WTC11 (cell line): Measurements from ENCODE around the gene CACNA1E. TPM values are rescaled to one million over a fixed set of nuclear protein-coding genes. Genes with fewer than 3 reads are reported as not detected.

Source experiments
- ATAC-seq: fragments of 200-7000 bp; cut with Tn5 transposase; 2 replicates; pipeline ENCODE4 v1.10.0; 2021; ENCODE audit warnings: mild to moderate bottlenecking, moderate library complexity
- CTCF ChIA-PET: fragments of 300-600 bp; sonication (Branson Sonifier 250); formaldehyde crosslinking; loops from one replicate; lab custom pipeline; 2021; ENCODE audit warnings: antibody characterized with exemption; lab: Charles Lee
- POLR2A ChIA-PET: fragments of 350-600 bp; sonication (Branson Sonifier 250); formaldehyde crosslinking; loops from one replicate; lab custom pipeline; 2021; ENCODE audit warnings: antibody characterized with exemption; lab: Charles Lee
- DNase-seq: peaks from one replicate; pipeline ENCODE4 v3.0.0; 2021; ENCODE audit warnings: low spot score
- H3K27ac Mint-ChIP-seq: 2 replicates; pipeline ENCODE4 v1.8.0; 2021; ENCODE audit warnings: mixed read lengths
- H3K27me3 Mint-ChIP-seq: 2 replicates; pipeline ENCODE4 v1.8.0; 2021; ENCODE audit warnings: low read depth, mild to moderate bottlenecking, moderate library complexity, mixed read lengths
- H3K36me3 Mint-ChIP-seq: 2 replicates; pipeline ENCODE4 v1.8.0; 2021; ENCODE audit warnings: mixed read lengths
- H3K4me1 Mint-ChIP-seq: 2 replicates; pipeline ENCODE4 v1.8.0; 2022; ENCODE audit warnings: mixed read lengths
- H3K4me3 Mint-ChIP-seq: 2 replicates; pipeline ENCODE4 v1.8.0; 2021; ENCODE audit warnings: mild to moderate bottlenecking, moderate library complexity, mixed read lengths
- H3K9me3 Mint-ChIP-seq: 2 replicates; pipeline ENCODE4 v1.8.0; 2021; ENCODE audit warnings: mixed read lengths
- FOXK1 ChIP-seq: sonication (generic); formaldehyde crosslinking; IDR thresholded peaks from 2 replicates; pipeline ENCODE4 v1.8.0; 2022; ENCODE audit warnings: mild to moderate bottlenecking, moderate library complexity, missing genetic modification reagents
- FOXP1 ChIP-seq: sonication (generic); formaldehyde crosslinking; IDR thresholded peaks from 2 replicates; pipeline ENCODE4 v1.8.0; 2022; ENCODE audit warnings: missing genetic modification reagents, mild to moderate bottlenecking, moderate library complexity, borderline replicate concordance
- GTF2I ChIP-seq: fragments of 250-450 bp; sonication (Bioruptor Pico); conservative IDR thresholded peaks from 2 replicates; pipeline ENCODE4 v1.4.0; 2021; ENCODE audit warnings: mild to moderate bottlenecking
- JAZF1 ChIP-seq: fragments of 250-450 bp; sonication (Bioruptor Pico); IDR thresholded peaks from 2 replicates; pipeline ENCODE4 v1.9.0; 2021; ENCODE audit warnings: moderate library complexity, mild to moderate bottlenecking, inconsistent platforms
- JUN ChIP-seq: sonication (generic); formaldehyde crosslinking; IDR thresholded peaks from 2 replicates; pipeline ENCODE4 v1.8.0; 2023; ENCODE audit warnings: mild to moderate bottlenecking, missing genetic modification reagents
- NFYB ChIP-seq: sonication (generic); formaldehyde crosslinking; conservative IDR thresholded peaks from 2 replicates; pipeline ENCODE4 v1.8.0; 2022; ENCODE audit warnings: low read depth, missing genetic modification reagents
- SMAD4 ChIP-seq: sonication (generic); formaldehyde crosslinking; IDR thresholded peaks from 2 replicates; pipeline ENCODE4 v1.8.0; 2022; ENCODE audit warnings: mild to moderate bottlenecking, missing genetic modification reagents
- TEAD4 ChIP-seq: sonication (generic); formaldehyde crosslinking; IDR thresholded peaks from 2 replicates; pipeline ENCODE4 v1.8.0; 2022; ENCODE audit warnings: mild to moderate bottlenecking, missing genetic modification reagents
- ZNF219 ChIP-seq: sonication (generic); formaldehyde crosslinking; IDR thresholded peaks from 2 replicates; pipeline ENCODE4 v1.8.0; 2023; ENCODE audit warnings: missing genetic modification reagents, mild to moderate bottlenecking, borderline replicate concordance
- ZNF232 ChIP-seq: sonication (generic); formaldehyde crosslinking; IDR thresholded peaks from 2 replicates; pipeline ENCODE4 v1.8.0; 2022; ENCODE audit warnings: mild to moderate bottlenecking, missing genetic modification reagents
- ZNF317 ChIP-seq: sonication (generic); formaldehyde crosslinking; IDR thresholded peaks from 2 replicates; pipeline ENCODE4 v1.8.1; 2023; ENCODE audit warnings: low read depth, mild to moderate bottlenecking, moderate library complexity, missing genetic modification reagents, borderline replicate concordance
- total RNA-seq: library from RNA; stranded (reverse); gene quantifications from 3 replicates; pipeline ENCODE4 v1.2.3, GENCODE V29; 2021
- TF ChIP-seq, protein P1 (sequence below): fragments of 250-450 bp; sonication (Bioruptor Pico); IDR thresholded peaks from 2 replicates; pipeline ENCODE4 v1.9.0; 2021; ENCODE audit warnings: mild to moderate bottlenecking
- TF ChIP-seq, protein P2 (sequence below): sonication (generic); formaldehyde crosslinking; IDR thresholded peaks from 2 replicates; pipeline ENCODE4 v1.8.1; 2023; ENCODE audit warnings: mild to moderate bottlenecking, missing genetic modification reagents, moderate library complexity
- TF ChIP-seq, protein P3 (sequence below): sonication (generic); formaldehyde crosslinking; IDR thresholded peaks from 2 replicates; pipeline ENCODE4 v1.8.1; 2022; ENCODE audit warnings: low read depth, mild to moderate bottlenecking, moderate library complexity, missing genetic modification reagents, borderline replicate concordance
- TF ChIP-seq, protein P4 (sequence below): sonication (generic); formaldehyde crosslinking; IDR thresholded peaks from 2 replicates; pipeline ENCODE4 v1.8.1; 2023; ENCODE audit warnings: mild to moderate bottlenecking, missing genetic modification reagents
- TF ChIP-seq, protein P5 (sequence below): sonication (generic); formaldehyde crosslinking; IDR thresholded peaks from 2 replicates; pipeline ENCODE4 v1.8.0; 2022; ENCODE audit warnings: mild to moderate bottlenecking, missing genetic modification reagents
- TF ChIP-seq, protein P6 (sequence below): fragments of 250-450 bp; sonication (Bioruptor Pico); IDR thresholded peaks from 2 replicates; pipeline ENCODE4 v1.9.0; 2021; ENCODE audit warnings: mild to moderate bottlenecking, borderline replicate concordance
- TF ChIP-seq, protein P7 (sequence below): sonication (generic); formaldehyde crosslinking; IDR thresholded peaks from 2 replicates; pipeline ENCODE4 v1.8.1; 2022; ENCODE audit warnings: low read depth, missing genetic modification reagents, borderline replicate concordance
- TF ChIP-seq, protein P8 (sequence below): sonication (generic); formaldehyde crosslinking; IDR thresholded peaks from 2 replicates; pipeline ENCODE4 v1.8.1; 2022; ENCODE audit warnings: mild to moderate bottlenecking, moderate library complexity, missing genetic modification reagents
- TF ChIP-seq, protein P9 (sequence below): sonication (generic); formaldehyde crosslinking; IDR thresholded peaks from 2 replicates; pipeline ENCODE4 v1.8.0; 2022; ENCODE audit warnings: mild to moderate bottlenecking, missing genetic modification reagents
- TF ChIP-seq, protein P10 (sequence below): fragments of 250-450 bp; sonication (Bioruptor Pico); IDR thresholded peaks from 2 replicates; pipeline ENCODE4 v1.9.0; 2021; ENCODE audit warnings: moderate library complexity, mild to moderate bottlenecking, inconsistent platforms, borderline replicate concordance

Gene CACNA1E
- total RNA-seq, 1 experiment from 2014 or later = 0.63 TPM

DNA sequence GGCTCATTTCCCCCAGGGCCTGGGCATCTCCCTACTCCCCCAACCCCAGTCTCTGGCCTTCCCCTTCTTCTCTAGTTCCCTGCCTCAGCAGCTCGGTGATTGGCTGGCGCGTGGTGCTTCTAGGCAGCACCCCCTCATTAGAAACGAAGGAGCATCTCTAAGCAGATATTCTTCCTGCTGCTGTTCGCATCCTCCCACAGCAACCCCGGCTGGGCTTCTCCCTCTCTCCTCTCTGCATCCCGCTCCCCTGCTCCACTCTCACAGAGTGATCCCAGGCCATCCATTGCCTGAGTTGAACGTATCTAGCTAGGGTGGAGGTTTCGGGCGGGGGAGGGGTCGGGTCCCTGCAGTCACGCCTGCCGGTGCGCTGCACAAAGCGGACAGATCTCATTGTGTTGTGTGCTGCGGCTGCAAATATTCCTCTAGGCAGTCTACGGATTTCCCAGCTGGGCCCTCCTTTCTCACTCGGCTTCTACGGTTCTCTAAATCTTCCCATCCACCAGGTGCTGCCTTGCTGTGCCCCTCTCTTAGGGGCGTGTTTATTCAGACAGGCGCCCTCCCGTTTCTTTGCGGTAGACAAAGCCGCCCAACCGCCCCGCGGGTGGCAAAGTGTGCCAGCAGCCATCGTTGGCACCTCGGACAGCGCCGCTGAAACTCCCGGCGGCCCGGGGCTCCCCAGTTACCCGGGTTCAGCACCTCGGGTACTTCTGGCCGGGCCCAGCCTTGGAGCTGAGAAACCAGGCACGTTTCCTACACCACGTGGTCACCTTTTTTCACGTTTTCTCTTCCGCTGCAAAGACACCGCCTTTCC is 2.2 kb downstream of the CACNA1E start:
- Mint-ChIP-seq H3K27ac (no peak overlapping the region), H3K4me3 (peak overlapping the region; percentile 65), H3K36me3 (no peaks in the 10 kb centered on the region), H3K4me1 (peaks cover 36% of the 10 kb centered on the region), H3K27me3 (peaks cover 90% of the 10 kb centered on the region), H3K9me3 (no peaks in the 10 kb centered on the region)
- CTCF ChIA-PET = interaction anchor here (0.8 to 7.1 kb wide), 11 partner anchors 14 to 595 kb away, joined by 3 to 62 read pairs (median 4); no protein-coding TSS in a partner anchor
- POLR2A ChIA-PET = no interaction called here
- DNase-seq (peak; percentile 74), ATAC-seq (peak; percentile 50)
- TF ChIP-seq, protein P1, sequence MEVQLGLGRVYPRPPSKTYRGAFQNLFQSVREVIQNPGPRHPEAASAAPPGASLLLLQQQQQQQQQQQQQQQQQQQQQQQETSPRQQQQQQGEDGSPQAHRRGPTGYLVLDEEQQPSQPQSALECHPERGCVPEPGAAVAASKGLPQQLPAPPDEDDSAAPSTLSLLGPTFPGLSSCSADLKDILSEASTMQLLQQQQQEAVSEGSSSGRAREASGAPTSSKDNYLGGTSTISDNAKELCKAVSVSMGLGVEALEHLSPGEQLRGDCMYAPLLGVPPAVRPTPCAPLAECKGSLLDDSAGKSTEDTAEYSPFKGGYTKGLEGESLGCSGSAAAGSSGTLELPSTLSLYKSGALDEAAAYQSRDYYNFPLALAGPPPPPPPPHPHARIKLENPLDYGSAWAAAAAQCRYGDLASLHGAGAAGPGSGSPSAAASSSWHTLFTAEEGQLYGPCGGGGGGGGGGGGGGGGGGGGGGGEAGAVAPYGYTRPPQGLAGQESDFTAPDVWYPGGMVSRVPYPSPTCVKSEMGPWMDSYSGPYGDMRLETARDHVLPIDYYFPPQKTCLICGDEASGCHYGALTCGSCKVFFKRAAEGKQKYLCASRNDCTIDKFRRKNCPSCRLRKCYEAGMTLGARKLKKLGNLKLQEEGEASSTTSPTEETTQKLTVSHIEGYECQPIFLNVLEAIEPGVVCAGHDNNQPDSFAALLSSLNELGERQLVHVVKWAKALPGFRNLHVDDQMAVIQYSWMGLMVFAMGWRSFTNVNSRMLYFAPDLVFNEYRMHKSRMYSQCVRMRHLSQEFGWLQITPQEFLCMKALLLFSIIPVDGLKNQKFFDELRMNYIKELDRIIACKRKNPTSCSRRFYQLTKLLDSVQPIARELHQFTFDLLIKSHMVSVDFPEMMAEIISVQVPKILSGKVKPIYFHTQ (CRISPR knock-in tag) = no peak
- TF ChIP-seq, protein P2, sequence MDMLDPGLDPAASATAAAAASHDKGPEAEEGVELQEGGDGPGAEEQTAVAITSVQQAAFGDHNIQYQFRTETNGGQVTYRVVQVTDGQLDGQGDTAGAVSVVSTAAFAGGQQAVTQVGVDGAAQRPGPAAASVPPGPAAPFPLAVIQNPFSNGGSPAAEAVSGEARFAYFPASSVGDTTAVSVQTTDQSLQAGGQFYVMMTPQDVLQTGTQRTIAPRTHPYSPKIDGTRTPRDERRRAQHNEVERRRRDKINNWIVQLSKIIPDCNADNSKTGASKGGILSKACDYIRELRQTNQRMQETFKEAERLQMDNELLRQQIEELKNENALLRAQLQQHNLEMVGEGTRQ = peak; percentile 84
- TF ChIP-seq, protein P3, sequence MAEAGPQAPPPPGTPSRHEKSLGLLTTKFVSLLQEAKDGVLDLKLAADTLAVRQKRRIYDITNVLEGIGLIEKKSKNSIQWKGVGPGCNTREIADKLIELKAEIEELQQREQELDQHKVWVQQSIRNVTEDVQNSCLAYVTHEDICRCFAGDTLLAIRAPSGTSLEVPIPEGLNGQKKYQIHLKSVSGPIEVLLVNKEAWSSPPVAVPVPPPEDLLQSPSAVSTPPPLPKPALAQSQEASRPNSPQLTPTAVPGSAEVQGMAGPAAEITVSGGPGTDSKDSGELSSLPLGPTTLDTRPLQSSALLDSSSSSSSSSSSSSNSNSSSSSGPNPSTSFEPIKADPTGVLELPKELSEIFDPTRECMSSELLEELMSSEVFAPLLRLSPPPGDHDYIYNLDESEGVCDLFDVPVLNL (CRISPR knock-in tag) = no peak
- TF ChIP-seq FOXK1 = 0 out of 2 replicates have a peak, but pooled peaks have one; percentile 34
- TF ChIP-seq ZNF232 (CRISPR knock-in tag) = no peak
- TF ChIP-seq JAZF1 (CRISPR knock-in tag) = no peak
- TF ChIP-seq, protein P4, sequence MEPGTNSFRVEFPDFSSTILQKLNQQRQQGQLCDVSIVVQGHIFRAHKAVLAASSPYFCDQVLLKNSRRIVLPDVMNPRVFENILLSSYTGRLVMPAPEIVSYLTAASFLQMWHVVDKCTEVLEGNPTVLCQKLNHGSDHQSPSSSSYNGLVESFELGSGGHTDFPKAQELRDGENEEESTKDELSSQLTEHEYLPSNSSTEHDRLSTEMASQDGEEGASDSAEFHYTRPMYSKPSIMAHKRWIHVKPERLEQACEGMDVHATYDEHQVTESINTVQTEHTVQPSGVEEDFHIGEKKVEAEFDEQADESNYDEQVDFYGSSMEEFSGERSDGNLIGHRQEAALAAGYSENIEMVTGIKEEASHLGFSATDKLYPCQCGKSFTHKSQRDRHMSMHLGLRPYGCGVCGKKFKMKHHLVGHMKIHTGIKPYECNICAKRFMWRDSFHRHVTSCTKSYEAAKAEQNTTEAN (CRISPR knock-in tag) = no peak
- TF ChIP-seq, protein P5, sequence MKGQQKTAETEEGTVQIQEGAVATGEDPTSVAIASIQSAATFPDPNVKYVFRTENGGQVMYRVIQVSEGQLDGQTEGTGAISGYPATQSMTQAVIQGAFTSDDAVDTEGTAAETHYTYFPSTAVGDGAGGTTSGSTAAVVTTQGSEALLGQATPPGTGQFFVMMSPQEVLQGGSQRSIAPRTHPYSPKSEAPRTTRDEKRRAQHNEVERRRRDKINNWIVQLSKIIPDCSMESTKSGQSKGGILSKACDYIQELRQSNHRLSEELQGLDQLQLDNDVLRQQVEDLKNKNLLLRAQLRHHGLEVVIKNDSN (CRISPR knock-in tag) = peak; percentile 84
- no peak for TF ChIP-seq ZNF219 (CRISPR knock-in tag)
- TF ChIP-seq, protein P6, sequence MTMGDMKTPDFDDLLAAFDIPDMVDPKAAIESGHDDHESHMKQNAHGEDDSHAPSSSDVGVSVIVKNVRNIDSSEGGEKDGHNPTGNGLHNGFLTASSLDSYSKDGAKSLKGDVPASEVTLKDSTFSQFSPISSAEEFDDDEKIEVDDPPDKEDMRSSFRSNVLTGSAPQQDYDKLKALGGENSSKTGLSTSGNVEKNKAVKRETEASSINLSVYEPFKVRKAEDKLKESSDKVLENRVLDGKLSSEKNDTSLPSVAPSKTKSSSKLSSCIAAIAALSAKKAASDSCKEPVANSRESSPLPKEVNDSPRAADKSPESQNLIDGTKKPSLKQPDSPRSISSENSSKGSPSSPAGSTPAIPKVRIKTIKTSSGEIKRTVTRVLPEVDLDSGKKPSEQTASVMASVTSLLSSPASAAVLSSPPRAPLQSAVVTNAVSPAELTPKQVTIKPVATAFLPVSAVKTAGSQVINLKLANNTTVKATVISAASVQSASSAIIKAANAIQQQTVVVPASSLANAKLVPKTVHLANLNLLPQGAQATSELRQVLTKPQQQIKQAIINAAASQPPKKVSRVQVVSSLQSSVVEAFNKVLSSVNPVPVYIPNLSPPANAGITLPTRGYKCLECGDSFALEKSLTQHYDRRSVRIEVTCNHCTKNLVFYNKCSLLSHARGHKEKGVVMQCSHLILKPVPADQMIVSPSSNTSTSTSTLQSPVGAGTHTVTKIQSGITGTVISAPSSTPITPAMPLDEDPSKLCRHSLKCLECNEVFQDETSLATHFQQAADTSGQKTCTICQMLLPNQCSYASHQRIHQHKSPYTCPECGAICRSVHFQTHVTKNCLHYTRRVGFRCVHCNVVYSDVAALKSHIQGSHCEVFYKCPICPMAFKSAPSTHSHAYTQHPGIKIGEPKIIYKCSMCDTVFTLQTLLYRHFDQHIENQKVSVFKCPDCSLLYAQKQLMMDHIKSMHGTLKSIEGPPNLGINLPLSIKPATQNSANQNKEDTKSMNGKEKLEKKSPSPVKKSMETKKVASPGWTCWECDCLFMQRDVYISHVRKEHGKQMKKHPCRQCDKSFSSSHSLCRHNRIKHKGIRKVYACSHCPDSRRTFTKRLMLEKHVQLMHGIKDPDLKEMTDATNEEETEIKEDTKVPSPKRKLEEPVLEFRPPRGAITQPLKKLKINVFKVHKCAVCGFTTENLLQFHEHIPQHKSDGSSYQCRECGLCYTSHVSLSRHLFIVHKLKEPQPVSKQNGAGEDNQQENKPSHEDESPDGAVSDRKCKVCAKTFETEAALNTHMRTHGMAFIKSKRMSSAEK (CRISPR knock-in tag) = no peak
- TF ChIP-seq, protein P7, sequence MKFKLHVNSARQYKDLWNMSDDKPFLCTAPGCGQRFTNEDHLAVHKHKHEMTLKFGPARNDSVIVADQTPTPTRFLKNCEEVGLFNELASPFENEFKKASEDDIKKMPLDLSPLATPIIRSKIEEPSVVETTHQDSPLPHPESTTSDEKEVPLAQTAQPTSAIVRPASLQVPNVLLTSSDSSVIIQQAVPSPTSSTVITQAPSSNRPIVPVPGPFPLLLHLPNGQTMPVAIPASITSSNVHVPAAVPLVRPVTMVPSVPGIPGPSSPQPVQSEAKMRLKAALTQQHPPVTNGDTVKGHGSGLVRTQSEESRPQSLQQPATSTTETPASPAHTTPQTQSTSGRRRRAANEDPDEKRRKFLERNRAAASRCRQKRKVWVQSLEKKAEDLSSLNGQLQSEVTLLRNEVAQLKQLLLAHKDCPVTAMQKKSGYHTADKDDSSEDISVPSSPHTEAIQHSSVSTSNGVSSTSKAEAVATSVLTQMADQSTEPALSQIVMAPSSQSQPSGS = no peak
- no peak for TF ChIP-seq TEAD4 (CRISPR knock-in tag)
- TF ChIP-seq, protein P8, sequence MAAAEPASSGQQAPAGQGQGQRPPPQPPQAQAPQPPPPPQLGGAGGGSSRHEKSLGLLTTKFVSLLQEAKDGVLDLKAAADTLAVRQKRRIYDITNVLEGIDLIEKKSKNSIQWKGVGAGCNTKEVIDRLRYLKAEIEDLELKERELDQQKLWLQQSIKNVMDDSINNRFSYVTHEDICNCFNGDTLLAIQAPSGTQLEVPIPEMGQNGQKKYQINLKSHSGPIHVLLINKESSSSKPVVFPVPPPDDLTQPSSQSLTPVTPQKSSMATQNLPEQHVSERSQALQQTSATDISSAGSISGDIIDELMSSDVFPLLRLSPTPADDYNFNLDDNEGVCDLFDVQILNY = no peak
- TF ChIP-seq, protein P9, sequence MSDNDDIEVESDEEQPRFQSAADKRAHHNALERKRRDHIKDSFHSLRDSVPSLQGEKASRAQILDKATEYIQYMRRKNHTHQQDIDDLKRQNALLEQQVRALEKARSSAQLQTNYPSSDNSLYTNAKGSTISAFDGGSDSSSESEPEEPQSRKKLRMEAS (CRISPR knock-in tag) = peak; percentile 93
- TF ChIP-seq JUN (CRISPR knock-in tag) = 0 out of 2 replicates have a peak, but pooled peaks have one; percentile 54
- no peak for TF ChIP-seq ZNF317 (CRISPR knock-in tag)
- TF ChIP-seq GTF2I (CRISPR knock-in tag) = no peak
- peak; percentile 28; the same call in 1 of the 2 replicates for TF ChIP-seq FOXP1 (CRISPR knock-in tag)
- TF ChIP-seq NFYB = no peak
- TF ChIP-seq SMAD4 = peak; percentile 67; the same call in 1 of the 2 replicates
- TF ChIP-seq, protein P10, sequence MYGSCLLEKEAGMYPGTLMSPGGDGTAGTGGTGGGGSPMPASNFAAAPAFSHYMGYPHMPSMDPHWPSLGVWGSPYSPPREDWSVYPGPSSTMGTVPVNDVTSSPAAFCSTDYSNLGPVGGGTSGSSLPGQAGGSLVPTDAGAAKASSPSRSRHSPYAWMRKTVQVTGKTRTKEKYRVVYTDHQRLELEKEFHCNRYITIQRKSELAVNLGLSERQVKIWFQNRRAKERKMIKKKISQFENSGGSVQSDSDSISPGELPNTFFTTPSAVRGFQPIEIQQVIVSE (CRISPR knock-in tag) = no peak
